HG03558 (cell line): ENCODE data around the gene HECTD4.
"Not testable (repeated sequence)": the region's sequence is repeated elsewhere in the genome, so short reads cannot be mapped to it uniquely, and the experiment has no call there.

ENCODE experiments used
- ATAC-seq: cut with Tn5 transposase; IDR thresholded peaks from one replicate; pipeline ENCODE4 v1.9.1; 2021; ENCODE audit warnings: moderate number of reproducible peaks; ENCODE audit not compliant: unreplicated experiment; ENCODE audit errors: extremely low read depth

The HECTD4 gene

DNA sequence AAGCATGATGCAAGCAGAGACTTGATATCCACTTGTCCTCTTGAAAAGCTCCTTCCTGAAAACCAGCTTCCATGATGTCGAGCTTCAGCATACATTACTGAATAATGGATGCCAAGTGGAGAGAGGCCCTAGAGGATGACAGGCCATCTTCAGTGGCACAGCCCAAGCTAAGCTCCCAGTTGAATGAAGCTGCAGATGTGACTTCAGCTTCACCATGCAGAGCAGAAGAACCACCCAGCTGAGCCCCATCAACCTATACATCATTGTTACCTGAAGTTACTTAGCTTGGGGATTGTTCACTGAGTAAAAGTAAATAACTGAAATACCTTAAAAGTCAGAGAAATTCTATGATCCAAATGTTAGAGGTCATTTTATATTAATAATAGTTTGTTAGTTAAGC is 93.6 kb downstream of the HECTD4 start:
- ATAC-seq = no peak

DNA sequence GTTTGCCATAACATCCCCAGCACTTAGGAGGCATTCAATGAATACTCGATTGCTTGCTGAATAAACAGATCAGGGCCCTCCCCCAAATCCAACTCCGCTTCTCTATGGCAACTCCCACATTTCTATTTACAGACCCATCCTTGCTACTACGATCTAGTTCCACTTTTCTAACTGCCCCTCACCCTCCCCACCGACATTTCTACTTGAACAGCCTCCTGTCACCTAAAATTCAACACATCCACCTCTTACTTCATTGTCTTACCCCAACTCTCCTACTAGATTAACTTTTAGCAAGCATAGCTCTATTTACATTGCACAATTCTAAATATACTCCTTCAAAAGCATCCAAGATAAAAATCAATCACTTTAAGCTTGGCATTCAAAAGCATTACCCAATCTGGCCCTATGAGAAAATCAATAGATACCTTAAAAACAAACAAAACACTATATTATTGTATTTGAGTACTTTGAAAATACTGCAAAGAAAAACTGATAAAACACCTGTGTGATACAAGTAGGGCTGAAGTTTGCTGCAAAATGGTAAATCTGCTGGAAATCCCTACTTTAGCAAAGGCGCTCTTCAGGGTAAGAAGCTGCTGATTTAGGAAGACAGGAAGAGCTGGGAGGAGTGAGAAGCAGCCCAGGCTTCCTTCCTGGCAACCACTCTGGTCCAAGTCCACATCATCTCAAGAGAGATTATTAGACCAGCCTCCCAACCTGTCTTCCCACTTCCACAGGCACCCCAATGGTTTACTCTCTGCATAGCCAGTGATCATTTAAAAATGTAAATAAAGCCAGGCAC is 96.4 kb downstream of the HECTD4 start:
- no peak for ATAC-seq

DNA sequence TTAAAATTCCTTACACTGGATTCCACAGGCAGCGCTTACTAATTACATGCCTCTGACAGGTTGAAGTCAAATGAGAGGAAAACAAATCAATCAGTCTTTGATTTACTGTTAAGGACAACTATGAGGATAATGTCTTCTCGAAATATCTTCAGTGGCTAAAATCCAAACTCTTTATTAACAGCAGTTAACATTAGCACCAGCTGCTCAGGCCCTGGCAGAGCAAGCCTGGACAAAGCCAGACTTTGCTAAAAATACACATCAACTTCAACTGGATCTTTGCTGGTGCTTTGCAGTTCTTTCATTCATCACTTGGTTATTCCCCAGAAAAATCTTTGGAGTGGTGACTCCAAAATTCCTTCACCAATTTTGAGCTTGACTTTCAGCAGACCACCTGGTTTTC is 98.7 kb downstream of the HECTD4 start:
- ATAC-seq = no peak

DNA sequence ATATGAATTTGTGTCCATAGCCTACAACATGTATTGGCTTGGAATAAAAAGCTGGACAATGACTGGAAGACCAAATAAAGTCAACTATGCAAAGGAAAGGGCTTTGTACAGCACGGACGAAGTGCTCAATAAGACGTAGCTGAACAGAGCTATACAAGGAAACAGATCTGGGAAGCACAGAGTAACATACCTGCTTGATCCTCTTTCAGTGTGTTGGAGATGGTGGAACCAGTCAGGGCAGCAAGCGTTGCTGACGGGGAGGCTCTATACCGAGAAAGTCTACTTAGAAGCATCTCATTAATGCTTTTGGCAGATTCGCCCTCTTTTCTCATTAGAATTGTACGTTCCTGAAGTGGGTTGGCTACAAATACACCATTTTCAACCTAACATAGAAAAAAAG is 99.3 kb downstream of the HECTD4 start:
- no peak for ATAC-seq

DNA sequence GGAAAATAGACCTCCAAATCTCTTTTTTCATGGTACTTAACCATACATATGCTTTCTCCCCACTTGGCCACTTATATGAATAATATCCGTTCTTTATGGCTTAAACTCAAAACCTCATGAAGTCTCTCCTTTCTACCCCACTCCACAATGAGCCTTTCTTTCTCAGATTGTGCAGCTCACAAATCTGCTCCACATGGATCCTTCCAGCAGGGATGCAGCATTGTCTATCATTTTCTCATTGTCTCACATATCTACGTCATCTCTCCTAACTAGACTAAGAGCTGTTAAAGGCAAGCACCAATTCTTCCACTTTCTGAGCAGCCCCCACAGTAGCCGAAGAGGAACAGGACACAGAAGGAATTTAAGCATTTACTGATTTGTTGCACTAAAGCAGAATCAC is 106.4 kb downstream of the HECTD4 start:
- no peak for ATAC-seq

DNA sequence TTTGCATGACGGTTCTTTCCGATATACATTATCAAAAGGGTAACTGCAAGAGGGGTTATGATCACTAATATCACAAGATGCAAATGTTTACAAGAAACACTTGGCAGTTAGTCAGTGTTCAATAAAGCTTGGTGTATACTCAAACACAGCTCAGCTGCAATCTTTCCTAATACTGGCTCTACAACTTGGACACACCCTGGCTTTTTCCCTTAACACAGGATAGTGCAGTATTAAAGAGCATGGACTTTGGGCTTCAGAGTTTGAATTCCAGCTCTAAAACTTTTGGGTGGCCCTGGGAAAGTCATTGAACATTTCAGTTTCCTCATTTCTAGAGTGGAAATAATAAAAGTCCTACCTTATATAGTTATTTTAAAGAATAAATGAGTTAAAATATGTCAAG is 107.0 kb downstream of the HECTD4 start:
- ATAC-seq = no peak

DNA sequence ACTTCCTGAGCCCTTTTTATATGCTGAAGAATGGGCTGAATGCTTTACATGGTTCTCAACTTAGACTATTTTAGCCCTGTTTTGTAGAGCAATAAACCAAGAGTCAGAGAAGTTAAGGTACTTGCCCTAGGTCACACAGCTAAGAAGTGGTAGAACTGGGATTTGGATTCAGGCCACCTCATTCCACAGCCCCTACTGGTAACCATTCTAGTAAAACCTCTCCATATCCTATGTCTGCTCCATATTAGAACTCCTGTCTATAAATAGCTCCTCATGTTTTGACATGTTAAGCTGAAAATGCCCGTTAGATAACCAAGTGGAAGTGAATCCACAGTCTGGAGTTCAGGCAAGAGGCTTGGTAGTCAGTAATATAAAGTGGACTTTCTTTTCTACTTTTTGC is 111.6 kb downstream of the HECTD4 start:
- no peak for ATAC-seq

DNA sequence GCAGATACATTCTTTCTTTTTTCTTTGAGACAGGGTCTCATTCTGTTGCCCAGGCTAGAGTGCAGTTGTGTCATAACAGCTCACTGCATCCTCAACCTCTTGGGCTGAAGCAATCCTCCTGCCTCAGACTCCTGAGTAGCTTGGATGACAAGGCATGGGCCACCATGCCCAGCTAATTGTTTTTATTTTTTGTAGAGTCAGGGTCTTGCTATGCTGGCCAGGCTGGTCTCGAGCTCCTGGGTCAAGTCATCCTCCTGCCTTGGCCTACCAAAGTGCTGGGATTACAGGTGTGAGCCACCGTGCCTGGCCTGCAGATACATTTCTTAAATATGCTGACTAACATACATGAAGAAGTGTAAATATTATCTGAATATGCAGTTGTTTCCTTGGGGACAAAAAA is 115.8 kb downstream of the HECTD4 start:
- no peak for ATAC-seq

DNA sequence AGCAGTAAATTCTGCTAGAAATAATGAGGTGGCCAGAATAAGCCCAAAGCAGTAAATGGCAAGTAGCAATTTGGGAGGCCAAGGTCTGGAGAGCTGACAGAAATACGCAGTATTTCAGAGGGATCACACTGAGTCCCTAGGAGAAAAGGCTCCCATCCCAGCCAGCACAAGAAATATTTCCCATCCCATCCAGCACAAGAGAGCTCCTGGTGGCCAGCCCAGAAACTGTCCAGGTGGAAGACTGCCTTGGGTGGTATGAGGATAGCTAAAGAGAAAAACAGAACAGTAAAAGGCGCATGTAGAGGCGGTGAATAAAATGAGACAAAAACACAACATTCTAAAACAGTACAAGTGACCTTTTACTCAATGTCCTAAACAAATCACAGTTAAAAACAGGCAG is 120.7 kb downstream of the HECTD4 start:
- no peak for ATAC-seq

DNA sequence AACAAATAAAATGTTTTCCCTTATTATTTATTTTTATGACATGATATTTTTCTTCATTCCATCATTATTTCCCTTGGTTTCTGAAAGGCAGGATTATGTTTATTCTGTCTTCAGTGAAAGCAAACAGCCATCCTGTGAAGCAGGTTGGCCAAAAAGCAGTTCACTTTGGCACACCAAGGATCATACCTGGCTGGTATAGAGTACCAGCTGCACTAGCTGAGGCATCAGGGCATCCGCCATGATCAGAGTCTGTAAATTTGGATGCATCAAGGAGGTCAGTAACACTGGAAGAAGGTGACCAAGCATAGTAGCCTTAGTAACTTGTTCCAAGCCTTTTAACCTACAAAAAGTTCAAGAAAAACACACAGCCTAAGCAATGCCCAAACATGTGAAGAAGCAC is 123.3 kb downstream of the HECTD4 start:
- ATAC-seq = no peak

DNA sequence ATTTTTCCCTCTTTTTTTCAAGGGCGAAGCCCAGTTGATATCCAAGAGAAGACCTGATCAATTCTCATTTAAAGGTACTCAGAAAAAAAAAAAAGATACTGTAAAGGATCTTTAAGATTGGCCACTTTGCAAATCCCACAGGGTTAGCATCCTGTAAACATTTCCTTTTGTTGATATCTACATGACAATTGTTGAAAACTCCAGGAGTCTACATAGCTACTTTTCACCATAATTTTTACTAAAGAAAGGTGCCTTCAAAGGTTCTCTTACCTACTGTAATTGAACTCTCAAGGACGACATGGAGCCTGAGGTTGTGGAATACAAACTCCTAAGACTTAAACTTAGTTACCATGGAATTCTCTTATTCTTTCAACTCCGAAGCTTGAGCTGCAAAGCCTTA is 125.5 kb downstream of the HECTD4 start:
- no peak for ATAC-seq

DNA sequence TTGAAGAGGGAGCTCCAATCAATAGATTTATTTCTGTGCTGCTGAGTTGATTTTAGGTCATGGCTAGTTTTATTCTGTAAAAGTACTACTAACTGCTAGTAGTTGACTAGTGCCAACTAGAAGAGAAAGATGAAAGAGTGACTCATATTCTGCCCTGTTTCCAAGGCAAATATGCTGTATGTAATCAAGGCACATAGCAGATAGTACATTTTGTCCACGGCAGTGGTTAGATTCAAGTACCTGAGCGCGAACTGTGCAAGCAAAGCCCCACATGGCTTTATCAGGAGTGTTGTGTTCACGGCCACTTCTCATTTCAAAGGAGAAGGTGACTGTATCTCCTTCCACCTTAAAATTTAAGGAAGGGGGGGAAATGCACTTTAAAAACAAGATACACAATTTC is 130.0 kb downstream of the HECTD4 start:
- no peak for ATAC-seq

DNA sequence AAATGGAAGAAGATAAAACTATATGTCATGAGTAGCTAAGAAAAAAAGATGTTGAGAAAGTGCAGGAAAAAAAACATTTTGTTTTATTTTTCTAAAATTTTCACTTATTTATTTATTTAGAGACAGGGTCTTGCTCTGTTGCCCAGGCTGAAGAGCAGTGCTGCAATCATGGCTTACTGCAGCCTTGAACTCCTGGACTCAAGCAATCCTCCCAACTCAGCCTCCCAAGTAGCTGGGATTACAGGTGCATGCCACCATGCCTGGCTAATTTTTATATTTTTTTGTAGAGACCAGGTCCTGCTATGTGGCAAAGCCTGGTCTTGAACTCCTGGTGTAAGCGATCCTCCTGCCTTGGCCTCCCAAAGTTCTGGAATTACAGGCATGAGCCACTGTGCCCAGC is 137.3 kb downstream of the HECTD4 start:
- not testable (repeated sequence) for ATAC-seq

DNA sequence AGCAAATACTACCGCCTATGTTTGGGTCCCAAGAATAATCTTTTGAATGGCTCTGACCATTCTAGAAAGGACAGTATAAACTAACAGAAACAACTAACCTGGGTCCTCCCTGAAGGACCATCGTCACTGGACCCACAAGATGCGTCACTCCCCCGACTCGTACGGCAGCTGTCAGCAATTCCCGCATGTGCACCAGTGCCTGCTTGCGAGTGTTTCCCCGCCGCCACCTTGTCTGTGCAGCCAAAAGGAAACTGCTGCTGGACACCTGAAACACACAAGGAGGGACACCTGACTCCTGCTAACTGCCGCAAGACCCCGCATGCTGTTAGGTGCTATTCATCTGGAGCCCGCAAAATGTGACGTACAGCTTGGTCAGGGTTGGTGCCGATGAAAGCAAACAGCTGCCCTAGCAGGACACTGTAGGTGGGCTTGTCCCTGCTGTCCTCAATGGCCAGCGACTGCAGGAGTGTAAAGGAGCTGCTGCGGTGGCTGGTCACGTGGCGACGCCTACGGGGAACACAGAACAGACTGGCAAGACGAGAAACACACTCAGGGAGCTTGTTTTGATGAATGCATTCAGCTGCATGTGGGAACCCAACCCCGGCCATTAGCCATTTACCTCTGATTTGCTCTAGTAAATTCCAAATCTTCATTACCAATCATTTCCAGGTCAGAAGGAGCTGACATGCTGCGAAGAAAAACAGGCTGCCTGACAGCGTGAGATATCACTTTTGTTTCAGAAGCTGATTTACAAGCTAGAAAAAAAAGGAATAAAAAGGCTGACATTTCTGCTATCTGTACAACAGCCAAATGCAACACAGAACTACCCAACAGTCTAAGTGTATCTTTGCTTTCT is 138.7 kb downstream of the HECTD4 start:
- ATAC-seq = no peak

DNA sequence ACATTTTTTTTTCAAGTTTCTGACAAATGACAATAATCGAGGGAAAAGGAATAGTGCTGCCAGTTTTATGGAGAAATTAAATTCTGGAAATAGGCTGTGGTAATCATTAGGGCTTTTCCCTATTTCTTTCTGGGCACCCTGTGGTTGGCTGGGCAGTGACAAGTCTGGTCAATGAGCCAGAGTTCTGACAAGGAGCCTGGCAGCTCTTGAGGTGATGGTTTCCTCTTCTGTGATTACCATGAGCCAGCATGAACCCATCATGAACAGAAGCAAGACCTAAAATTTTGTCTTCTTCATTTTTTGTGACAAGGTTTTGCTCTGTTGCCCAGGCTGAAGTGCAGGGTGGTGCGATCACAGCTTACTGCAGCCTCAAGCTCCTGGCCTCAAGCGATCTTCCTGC is 141.1 kb downstream of the HECTD4 start:
- ATAC-seq = no peak

DNA sequence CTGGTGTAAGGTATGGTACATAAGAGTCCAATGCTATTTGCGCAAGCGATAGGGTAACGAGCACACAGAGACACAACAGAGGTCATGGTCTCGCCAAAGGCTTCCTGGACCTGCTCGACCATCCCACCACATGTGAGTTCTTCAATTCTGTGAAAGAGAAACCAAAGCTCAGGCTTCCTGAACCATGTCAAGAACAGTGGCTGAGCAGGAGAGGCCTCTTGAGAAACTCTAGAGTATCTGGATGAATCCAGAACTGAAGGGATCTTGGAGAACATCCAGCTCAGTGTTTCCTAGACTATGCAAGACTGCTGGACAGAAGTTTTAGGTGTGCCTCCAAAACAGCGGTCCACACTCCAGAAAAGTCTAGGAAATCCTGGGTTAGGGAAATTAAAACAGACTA is 142.3 kb downstream of the HECTD4 start:
- no peak for ATAC-seq

DNA sequence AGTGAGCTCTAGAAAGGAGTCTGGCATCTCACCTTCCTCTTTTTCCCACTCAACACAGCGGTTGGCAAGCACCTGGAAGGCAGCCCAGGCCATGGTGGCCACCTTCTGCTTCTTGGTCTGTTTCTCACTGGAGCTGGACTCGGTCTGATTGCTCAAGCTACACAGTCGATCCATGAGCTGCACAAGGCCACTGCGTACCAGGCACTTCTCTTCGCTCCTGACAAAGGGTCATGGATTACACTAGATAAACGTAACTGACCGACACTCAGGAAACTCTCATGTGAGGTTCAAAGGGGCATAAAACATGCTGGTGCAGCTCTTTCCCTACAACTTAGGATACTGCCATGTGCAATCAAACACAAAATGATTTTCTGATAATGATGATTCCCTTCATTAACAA is 143.2 kb downstream of the HECTD4 start:
- no peak for ATAC-seq

DNA sequence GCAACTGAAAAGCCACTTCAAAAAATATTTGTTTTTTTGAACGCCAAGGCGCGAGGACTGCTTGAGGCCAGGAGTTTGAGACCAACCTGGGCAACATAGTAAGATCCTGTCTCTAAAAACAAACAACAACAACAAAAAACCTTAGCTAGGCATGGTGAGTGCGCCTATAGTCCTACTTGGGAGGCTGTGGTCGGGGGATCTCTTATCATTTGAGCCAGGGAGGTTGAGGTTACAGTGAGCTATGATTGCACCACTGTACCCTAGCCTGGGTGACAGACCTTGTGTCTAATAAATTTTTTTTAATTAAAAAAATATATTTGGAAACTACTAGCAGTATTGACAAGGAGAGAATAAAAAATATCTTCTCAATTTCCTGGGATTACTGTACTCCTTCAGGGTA is 143.8 kb downstream of the HECTD4 start:
- no peak for ATAC-seq

DNA sequence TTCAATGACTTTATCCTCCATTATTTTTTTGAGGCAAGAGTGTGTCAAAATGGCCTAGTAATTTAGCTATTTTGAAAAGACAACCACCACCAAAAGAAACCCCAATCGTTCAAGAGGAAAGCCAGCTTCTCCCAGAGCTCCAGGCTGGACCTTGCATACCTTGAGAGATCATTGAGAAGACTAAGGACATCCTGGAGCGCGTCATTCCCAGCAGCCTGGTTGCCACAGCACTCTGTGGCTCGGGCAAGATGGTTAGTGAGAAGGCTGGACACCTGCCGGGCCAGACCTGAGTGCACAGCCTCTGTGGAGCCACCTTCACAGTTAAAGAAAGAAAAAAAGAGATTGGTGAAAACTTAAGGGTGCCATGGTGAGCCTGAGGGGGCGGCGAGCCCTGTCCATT is 145.4 kb downstream of the HECTD4 start:
- no peak for ATAC-seq

DNA sequence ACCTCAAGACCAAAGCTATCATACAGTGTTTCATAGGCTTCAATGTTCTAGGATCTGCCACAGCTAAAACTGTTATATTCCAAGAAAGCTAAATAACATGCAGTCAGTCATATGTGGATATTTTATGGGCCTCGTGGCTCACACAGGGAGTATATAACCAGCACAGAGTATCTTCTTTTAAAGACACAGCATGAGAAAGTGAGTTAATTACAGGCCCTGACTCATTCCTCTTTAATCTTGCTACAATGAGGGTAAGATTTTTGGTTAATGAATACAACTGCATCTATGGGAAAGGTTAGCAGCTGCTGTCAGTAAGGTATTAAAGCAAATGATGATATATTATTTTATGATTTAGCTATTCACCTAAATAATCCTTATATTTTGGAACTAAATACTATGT is 145.8 kb downstream of the HECTD4 start:
- no peak for ATAC-seq

DNA sequence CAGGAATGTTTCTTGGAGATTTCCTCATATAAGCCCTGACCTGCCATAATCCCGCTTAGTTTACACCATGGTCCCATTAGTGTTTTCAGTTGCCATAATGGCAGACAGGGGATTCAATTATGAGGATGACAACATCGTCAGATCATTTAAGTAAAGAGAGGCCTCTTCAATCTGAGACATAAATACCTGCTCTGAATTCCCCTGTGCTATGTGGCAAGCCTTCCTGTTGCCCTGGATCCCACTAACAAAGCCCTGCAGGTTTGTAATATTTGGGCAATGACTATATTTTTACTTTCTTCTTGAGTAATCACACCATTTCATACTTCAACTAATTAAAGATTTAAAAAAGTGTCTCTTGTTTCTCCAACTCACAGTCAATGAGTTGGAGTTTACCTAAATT is 147.9 kb downstream of the HECTD4 start:
- ATAC-seq = no peak

DNA sequence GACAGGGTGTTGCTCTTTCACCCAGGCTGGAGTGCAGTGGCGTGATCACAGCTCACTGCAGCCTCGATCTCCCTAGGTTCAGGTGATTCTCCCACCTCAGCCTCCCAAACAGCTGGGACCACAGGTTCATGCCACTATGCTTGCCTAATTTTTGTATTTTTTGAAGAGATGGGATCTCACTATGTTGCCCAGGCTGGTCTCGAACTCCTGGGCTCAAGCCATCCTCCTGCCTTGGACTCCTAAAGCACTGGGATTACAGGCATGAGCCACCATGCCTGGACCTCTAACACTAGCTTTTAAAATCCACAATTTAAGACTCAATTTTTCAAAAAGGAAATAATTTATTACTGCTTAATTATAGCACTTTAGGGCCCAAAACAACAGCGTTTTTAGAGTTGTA is 149.0 kb downstream of the HECTD4 start:
- ATAC-seq = no peak
